NB4 (cell line): Measurements from ENCODE around the gene SPATA31D1.

Experiments used
- MAX ChIP-seq: IDR thresholded peaks from 2 replicates; pipeline ENCODE4 v1.6.1; 2011; ENCODE audit warnings: low read depth, low read length
- POLR2A ChIP-seq: IDR thresholded peaks from 2 replicates; pipeline ENCODE4 v1.6.1; 2011; ENCODE audit warnings: mild to moderate bottlenecking; ENCODE audit not compliant: insufficient read length; ENCODE audit errors: extremely low read depth
- TF ChIP-seq, protein P1 (sequence below): IDR thresholded peaks from one replicate; pipeline ENCODE4 v1.5.1; 2012; ENCODE audit warnings: low read depth, low read length

DNA sequence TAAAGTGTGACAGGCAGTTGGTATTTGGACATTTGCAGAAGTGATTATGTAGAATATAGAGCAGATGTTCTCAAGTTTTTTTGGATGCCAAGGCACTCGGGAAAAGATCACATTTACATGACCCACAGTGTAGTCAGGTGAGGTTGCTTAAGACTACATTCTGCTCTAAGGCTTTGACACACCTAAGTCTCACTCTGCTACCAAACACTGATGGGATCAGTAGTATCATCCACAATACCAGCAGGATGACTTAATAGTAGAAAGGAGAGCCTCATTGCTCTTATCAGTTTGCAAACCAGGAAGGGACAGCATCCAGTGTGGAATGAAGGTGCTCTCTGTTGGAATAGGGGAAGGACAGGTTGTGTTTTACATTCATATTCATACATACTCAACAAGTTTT lies 2.5 kb upstream of the SPATA31D1 start:
- TF ChIP-seq MAX (no peak), POLR2A (no peak)
- TF ChIP-seq, protein P1, sequence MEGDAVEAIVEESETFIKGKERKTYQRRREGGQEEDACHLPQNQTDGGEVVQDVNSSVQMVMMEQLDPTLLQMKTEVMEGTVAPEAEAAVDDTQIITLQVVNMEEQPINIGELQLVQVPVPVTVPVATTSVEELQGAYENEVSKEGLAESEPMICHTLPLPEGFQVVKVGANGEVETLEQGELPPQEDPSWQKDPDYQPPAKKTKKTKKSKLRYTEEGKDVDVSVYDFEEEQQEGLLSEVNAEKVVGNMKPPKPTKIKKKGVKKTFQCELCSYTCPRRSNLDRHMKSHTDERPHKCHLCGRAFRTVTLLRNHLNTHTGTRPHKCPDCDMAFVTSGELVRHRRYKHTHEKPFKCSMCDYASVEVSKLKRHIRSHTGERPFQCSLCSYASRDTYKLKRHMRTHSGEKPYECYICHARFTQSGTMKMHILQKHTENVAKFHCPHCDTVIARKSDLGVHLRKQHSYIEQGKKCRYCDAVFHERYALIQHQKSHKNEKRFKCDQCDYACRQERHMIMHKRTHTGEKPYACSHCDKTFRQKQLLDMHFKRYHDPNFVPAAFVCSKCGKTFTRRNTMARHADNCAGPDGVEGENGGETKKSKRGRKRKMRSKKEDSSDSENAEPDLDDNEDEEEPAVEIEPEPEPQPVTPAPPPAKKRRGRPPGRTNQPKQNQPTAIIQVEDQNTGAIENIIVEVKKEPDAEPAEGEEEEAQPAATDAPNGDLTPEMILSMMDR: no peak
